Left colon (tissue), 2 donors: Measurements from ENCODE around the gene SLC43A2. TPM values are rescaled to one million over a fixed set of nuclear protein-coding genes. Genes with fewer than 3 reads are reported as not detected.

Experiments
- ATAC-seq: fragments of 200-7000 bp; cut with Tn5 transposase; one replicate; pipeline ENCODE4 v1.9.1; 2020; ENCODE audit warnings: mild to moderate bottlenecking, moderate library complexity
- DNase-seq, 2 donors: peaks; one replicate each; pipeline ENCODE4 v3.0.0-alpha.2; 2020
- intact Hi-C, 2 donors: fragments of 100-400 bp; cut with DNase I in 1 of 2; cut with micrococcal nuclease in 1 of 2; formaldehyde crosslinking; loops; one replicate each; pipeline versions ENCODE4 v1.11.2 to v1.14.0; 2022; cut with DNase I, micrococcal nuclease
- total RNA-seq, 2 donors: library from RNA; stranded (reverse); fragmentation: NEBNext Ultra II Directional; extraction: Animal tissue kit (Norgen Biotek cat#: 25700); gene quantifications; one replicate each; pipeline ENCODE4 v1.2.1, GENCODE V29; 2021
- donor health status: DM: no; HTN: no; CAD: no.
- donor health status: DM: yes; HTN: yes; CAD: no.

SLC43A2 gene
- total RNA-seq, 2 donors from 2014 or later: 19.4 to 22.8 TPM

- ATAC-seq (no peak), DNase-seq (no peak)
Observed at GRCh38 chr17:1559047-1560043, 69.3 kb downstream of the SLC43A2 start.

GRCh38 chr17:1558401-1558800 is 70.2 kb downstream of the SLC43A2 start:
- ATAC-seq (no peak), DNase-seq (no peak)
- intact Hi-C loops: no loop called here

More at GRCh38 chr17:1559047-1560043, 69.3 kb downstream of the SLC43A2 start:
- intact Hi-C loops: no loop called here

GRCh38 chr17:1557355-1558095 is 71.1 kb downstream of the SLC43A2 start:
- DNase-seq (peak; percentile 54 to 65), ATAC-seq (peak; percentile 49)
- intact Hi-C loops: no loop called here

- peak; percentile 60 to 68 for DNase-seq
- intact Hi-C loops: no loop called here
- peak; percentile 62 for ATAC-seq
Observed at GRCh38 chr17:1555651-1556471, 72.8 kb downstream of the SLC43A2 start.

DNA sequence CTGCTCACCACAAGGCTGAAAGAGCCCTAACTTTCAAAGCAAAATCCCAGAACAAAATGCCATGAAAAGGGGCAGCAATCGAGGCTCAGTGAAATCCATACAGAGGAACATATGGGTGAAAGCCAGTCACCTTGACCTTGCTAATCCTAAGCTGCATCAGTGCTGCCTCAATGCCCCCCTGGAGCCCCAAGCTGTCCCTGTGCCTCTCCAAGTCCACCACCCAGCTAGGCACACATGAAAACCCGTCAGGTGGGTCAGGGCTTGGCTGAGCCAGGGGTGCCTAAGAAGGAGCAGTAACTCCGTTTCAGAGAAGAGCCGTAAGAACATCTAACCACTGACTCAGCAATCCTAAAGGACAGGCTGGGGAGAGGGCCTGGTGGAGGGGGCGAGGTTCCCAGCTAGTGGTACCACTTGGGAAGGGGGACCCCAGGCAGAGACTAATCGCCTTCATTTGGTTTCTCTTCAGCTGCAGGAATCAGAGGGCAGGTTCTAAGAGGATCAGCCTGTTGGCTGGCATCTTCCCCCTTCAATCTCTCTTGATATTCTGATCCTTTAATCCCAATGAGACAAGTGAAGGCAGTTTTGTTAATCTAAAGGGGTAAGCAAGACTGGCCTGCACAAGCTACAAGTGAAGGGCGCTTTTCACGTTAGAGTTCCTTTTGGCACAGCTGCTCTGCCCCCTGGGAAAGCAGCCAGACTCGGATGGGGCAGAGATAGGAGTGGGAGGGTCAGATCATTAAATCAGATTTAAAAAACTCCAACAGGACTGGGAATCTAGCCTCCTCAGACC is 73.7 kb downstream of the SLC43A2 start:
- intact Hi-C loops: no loop called here
- no peak for DNase-seq
- no peak for ATAC-seq

- no peak for ATAC-seq
- intact Hi-C loops: no loop called here
- DNase-seq: no peak
Observed at GRCh38 chr17:1553354-1554266, 75.0 kb downstream of the SLC43A2 start.

DNA sequence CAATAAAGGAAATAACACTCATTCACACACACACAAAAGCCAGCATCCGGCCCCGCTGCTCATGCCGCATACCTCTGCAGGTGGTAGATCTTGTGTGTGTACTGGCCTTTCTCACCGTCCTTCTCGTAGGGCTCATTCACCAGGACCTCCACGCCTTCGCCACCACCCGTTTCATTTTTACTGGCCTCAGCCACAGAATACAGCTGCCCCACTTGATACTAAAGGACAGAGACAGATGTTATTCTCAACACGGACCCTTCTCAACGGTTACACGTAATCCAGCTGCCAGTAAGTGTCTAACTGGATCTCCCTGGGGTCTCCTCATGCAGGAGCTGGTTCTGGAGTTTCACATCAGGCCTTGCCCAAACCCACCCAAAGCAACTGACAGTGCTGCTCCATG is 75.7 kb downstream of the SLC43A2 start:
- intact Hi-C loops: no loop called here
- no peak for DNase-seq
- no peak for ATAC-seq

- intact Hi-C loops: no loop called here
- DNase-seq (no peak), ATAC-seq (no peak)
Observed at GRCh38 chr17:1551741-1552140, 76.9 kb downstream of the SLC43A2 start.

GRCh38 chr17:1548032-1548431 is 80.6 kb downstream of the SLC43A2 start:
- DNase-seq: no peak
- intact Hi-C loops: no loop called here
- no peak for ATAC-seq

- intact Hi-C loops: no loop called here
- DNase-seq: no peak
- peak; percentile 54 for ATAC-seq
Observed at GRCh38 chr17:1546292-1546922, 82.2 kb downstream of the SLC43A2 start.

DNA sequence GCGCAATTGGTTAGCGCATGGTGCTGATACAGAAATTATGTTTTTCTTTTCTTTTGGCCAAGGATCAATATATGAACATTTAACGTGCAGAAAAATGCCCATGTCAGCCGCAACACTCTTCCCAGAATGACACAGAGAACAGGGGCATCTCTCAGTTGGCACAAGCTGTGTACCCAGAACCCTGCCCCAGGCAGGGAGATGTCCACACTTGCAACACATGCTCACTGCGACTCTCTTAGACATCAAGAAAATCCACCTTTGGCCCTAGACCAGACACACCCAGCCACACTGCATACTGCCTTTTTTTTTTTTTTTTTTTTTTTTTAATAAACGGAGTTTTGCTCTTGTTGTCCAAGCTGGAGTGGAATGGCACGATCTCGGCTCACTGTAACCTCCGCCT is 83.0 kb downstream of the SLC43A2 start:
- ATAC-seq (peak; percentile 98), DNase-seq (peak in 1 of 2 donors; percentile 50)

GRCh38 chr17:1542316-1542715 is 86.3 kb downstream of the SLC43A2 start:
- DNase-seq (no peak), ATAC-seq (no peak)
- intact Hi-C loops: no loop called here

More for the DNA sequence above, 83.0 kb downstream of the SLC43A2 start:
- intact Hi-C loops: no loop called here

DNA sequence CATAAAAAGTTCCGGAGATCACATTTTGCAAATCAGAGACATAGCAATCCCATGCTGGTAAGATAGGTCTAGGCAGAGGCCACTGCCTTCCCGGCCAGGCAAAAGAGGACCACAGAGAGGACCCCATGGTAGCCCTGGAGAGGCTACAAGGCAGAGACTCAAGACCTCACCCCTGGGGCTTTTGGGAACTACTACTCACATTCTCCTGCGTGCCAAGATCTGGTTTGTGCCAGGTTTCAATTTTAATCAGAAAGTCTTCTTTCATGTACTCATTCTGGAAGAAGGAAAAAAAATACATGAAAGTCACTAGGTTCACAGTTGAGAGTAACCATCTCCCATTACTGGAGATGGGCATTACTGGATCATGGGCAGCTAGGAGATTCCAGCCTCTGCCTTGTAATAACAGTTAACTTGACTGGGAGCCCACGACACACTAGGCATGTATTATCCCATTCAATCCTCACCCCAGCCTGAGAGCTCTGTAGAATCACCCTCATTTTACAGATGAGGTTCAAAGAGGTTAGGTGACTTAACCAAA is 87.2 kb downstream of the SLC43A2 start:
- intact Hi-C loops: no loop called here
- DNase-seq (no peak), ATAC-seq (no peak)

- intact Hi-C loops: no loop called here
- ATAC-seq (no peak), DNase-seq (no peak)
Observed at GRCh38 chr17:1539811-1540210, 88.8 kb downstream of the SLC43A2 start.

DNA sequence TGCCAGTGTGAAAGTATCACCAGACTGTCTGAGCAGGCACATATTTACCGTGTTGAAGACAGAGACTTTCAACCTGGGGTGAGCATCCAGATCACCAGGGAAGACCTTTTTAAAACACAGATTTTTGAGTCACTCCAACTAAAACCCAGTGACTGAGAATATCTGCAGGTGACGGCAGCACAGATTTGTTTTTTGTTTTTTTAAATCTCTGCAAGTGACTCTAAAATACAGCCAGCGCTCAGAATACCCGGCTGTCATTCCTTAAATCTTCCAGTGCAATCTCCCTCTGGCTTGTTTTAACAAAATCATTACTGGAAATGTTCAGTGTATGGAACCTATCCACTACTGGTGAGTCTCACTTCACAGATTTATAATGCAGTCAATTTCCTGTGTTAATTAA is 92.9 kb downstream of the SLC43A2 start:
- ATAC-seq (no peak), DNase-seq (no peak)
- intact Hi-C loops: no loop called here

DNA sequence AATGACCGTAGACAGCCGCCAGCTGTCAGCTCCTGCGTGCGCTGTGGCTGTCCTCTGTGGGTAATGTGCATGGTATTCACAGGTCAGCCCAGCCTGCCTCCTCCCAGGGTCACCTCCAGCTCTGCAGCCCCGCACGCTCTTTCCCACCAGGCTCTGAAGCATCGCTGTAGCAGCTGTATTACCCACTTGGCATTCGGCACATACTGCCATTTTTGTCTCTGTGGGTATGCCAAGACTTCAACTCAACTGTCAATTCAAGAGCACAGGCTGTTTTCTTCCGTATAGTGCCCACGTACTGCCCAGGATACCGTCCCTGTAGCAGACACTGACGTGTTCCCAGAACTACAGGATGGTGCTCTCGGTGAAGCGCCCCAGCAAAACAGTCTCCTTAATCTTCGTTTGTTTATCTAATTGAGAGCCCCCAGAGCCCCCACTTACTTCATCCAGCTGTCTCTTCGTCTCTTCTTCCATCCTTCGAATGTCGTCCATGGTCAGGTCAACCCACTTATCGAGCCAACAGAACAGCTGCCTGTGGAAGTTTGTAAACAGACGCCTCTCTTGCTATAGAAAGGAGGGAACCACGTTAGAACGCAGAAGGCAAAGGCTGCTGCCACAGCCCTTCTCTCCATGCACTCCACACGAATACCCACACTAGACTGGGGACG is 94.8 kb downstream of the SLC43A2 start:
- ATAC-seq: peak; percentile 8
- DNase-seq: no peak
- intact Hi-C loops: no loop called here
